ENCODE measurements around the gene IAH1.

Gene IAH1

DNA sequence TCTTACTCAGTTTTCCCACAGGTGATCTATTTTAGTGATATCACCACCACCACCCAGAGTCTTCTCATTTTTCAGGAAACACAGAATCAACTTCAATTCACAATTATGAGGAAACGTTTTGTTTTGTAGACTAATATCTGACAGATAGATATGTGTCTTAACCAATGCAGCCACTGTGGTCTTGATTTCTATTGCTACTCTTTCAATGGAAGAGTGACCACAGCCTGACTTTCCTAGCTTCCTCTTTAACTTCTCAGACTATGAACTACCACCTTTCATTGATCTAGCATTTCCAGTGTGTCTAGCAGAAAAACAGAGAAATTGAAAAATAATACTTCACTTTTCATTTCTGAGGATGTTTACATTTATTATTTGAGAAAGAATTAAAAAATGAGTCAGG, 60.8 kb downstream of the IAH1 start:
- no peak for DNase-seq

DNA sequence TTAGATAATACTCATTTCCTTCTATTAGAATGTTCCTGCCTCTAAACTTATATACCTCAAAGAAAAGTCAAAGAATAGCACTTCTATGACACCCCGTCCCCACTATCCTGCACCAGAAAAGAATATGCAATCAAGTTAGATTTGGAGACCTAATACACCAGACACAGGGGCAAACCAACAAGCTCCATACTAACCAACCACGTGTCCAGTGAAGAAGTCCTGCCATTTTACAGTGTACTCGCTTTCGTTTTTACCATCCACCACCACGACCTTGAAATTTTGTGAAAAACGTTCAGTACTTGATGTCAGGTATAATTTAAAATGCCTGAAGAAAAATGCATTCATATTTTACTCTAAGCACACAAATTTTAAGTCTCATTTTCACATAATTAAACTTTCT, 62.2 kb downstream of the IAH1 start:
- no peak for DNase-seq

DNA sequence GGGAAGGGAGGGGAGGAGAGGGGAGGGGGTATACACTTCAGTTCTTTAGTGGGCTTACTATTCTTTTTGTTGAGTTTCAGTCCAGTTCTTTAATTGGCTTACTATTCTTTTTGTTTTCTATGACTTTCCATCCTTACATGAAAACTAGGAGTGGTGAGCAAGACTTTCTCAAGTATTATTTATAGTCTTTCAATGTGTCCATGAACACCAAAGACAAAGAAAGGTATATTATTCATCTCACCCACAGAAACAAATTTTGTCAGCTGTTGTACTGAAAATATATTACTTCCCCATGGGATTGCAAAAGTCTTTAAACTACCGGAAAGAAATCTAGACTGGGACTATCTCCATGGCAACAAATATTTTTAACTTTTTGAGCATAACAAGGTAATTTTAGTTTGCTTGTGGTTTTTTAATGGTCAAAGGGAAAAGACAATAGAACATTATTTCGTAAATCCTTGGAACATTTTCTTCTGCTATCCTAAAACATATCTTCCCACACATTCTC, 63.7 kb downstream of the IAH1 start:
- no peak for DNase-seq
